ENCODE data around the gene ADAMTS9.

DNA sequence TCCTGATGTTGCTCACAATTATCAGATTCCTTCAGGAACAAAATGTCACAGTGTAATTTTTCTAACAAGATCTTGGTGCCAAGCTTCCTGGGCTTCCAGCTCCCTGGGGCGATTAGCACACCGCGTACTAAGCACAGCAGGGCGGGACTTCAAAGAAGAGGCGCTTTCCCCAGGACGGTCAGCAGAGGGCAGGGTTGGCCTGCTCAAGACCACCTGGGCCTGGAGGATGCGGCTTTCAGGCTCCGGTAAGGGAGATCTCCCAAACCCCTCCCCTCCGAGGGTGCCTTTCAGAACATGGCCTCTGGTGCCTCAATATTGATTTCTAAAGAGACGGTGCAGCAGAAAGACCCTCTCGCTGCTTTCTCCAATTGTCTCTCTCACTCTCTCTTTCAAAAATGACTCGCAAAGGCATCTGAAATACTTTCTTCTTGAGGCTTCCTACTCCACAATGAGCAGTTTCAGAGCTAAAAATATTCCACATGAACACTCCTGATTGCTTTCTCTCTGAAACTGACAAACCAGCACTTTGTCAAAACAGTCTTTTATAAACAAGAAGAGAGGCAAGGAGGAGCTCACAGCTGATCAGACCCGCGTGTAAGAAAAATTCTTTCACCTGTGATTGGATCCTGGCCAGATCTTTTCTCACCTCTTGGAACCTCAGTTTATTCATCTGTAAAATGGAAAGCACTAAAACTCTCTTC is 154.0 kb downstream of the ADAMTS9 start:
- TF ChIP-seq SIN3A (IDR thresholded peaks at IDR 0.05; ENCODE audit: borderline replicate concordance, low read depth, low read length) (no peak), MAFK (conservative IDR thresholded peaks at IDR 0.05 in 1 of 2, IDR thresholded peaks at IDR 0.05 in 1 of 2; ENCODE audit: low read length in 2 of 2) (no peak), RARG (CRISPR knock-in tag; IDR thresholded peaks at IDR 0.05; ENCODE audit: low read depth) (no peak)
